IPS DF 6.9 (cell line): ENCODE results near the gene ZBP1.

ENCODE experiments used
- DNase-seq: peaks from one replicate; pipeline ENCODE4 v3.0.0-alpha.2; 2013; ENCODE audit warnings: low read depth, low spot score
- H3K27ac ChIP-seq: one replicate; pipeline ENCODE4 v1.5.1; 2013; ENCODE audit warnings: low read length, control low read depth
- H3K27me3 ChIP-seq: 2 replicates; pipeline ENCODE4 v1.6.1; 2013; ENCODE audit warnings: mild to moderate bottlenecking, low read length; ENCODE audit not compliant: control insufficient read depth, insufficient read depth
- H3K36me3 ChIP-seq: 2 replicates; pipeline ENCODE4 v1.6.1; 2013; ENCODE audit warnings: low read length; ENCODE audit not compliant: control insufficient read depth, insufficient read depth
- H3K4me1 ChIP-seq: 2 replicates; pipeline ENCODE4 v1.6.1; 2013; ENCODE audit warnings: low read length; ENCODE audit not compliant: control insufficient read depth, insufficient read depth
- H3K4me3 ChIP-seq: 2 replicates; pipeline ENCODE4 v1.5.1; 2013; ENCODE audit warnings: mild to moderate bottlenecking, low read length
- H3K9me3 ChIP-seq: 2 replicates; pipeline ENCODE4 v1.6.1; 2013; ENCODE audit warnings: low read length, inconsistent platforms; ENCODE audit not compliant: control insufficient read depth, insufficient read depth
- WGBS: extraction: QIAGEN DNeasy Blood & Tissue Kit; methylation state at CpG from one replicate; pipeline ENCODE4 v1.1.7; 2013; ENCODE audit warnings: mixed read lengths, missing lambda C conversion rate; ENCODE audit not compliant: insufficient read length, insufficient coverage; 5-methylcytosine and 5-hydroxymethylcytosine counted together

ZBP1 gene

GRCh38 chr20:57651881-57652605, 31.8 kb upstream of the ZBP1 start:
- H3K27me3 ChIP-seq, result no peaks in the 10 kb centered on the region
- no peaks in the 10 kb centered on the region for H3K9me3 ChIP-seq
- no CpG with 5 or more reads among the region's 50 CpGs for WGBS
- no peak for DNase-seq
- H3K4me3 ChIP-seq, result no peak overlapping the region
- peaks cover 11% of the 10 kb centered on the region; the same call in 1 of the 2 replicates for H3K36me3 ChIP-seq
- H3K27ac ChIP-seq, result no peak overlapping the region
- no peaks in the 10 kb centered on the region for H3K4me1 ChIP-seq

- no peak for DNase-seq
- WGBS, result no CpG with 5 or more reads among the region's 23 CpGs
- H3K27me3 ChIP-seq, result no peaks in the 10 kb centered on the region
Measured at GRCh38 chr20:57650756-57651483, 30.7 kb upstream of the ZBP1 start.

GRCh38 chr20:57650266-57650665, 30.0 kb upstream of the ZBP1 start:
- WGBS, result no CpG with 5 or more reads among the region's 9 CpGs
- H3K4me1 ChIP-seq, result no peaks in the 10 kb centered on the region
- no peaks in the 10 kb centered on the region for H3K27me3 ChIP-seq
- H3K9me3 ChIP-seq, result no peaks in the 10 kb centered on the region
- H3K36me3 ChIP-seq, result peaks cover 7% of the 10 kb centered on the region; the same call in 1 of the 2 replicates
- H3K27ac ChIP-seq, result no peak overlapping the region
- no peak overlapping the region for H3K4me3 ChIP-seq
- DNase-seq, result no peak

More at GRCh38 chr20:57650756-57651483, 30.7 kb upstream of the ZBP1 start:
- Histone ChIP-seq H3K36me3 (peaks cover 7% of the 10 kb centered on the region; the same call in 1 of the 2 replicates), H3K27ac (no peak overlapping the region), H3K4me1 (no peaks in the 10 kb centered on the region), H3K4me3 (no peak overlapping the region), H3K9me3 (no peaks in the 10 kb centered on the region)

GRCh38 chr20:57649617-57650015, 29.4 kb upstream of the ZBP1 start:
- no peaks in the 10 kb centered on the region for H3K27me3 ChIP-seq
- DNase-seq, result no peak
- H3K4me3 ChIP-seq, result no peak overlapping the region
- H3K4me1 ChIP-seq, result no peaks in the 10 kb centered on the region
- no peak overlapping the region for H3K27ac ChIP-seq
- WGBS, result no CpG with 5 or more reads among the region's 14 CpGs
- peaks cover 7% of the 10 kb centered on the region; the same call in 1 of the 2 replicates for H3K36me3 ChIP-seq
- no peaks in the 10 kb centered on the region; the same call in 1 of the 2 replicates for H3K9me3 ChIP-seq

GRCh38 chr20:57648878-57649616, 28.8 kb upstream of the ZBP1 start:
- no peaks in the 10 kb centered on the region for H3K4me1 ChIP-seq
- H3K27ac ChIP-seq, result no peak overlapping the region
- peaks cover 7% of the 10 kb centered on the region; the same call in 1 of the 2 replicates for H3K36me3 ChIP-seq
- H3K27me3 ChIP-seq, result no peaks in the 10 kb centered on the region
- DNase-seq, result no peak
- no peak overlapping the region for H3K4me3 ChIP-seq
- no CpG with 5 or more reads among the region's 15 CpGs for WGBS
- H3K9me3 ChIP-seq, result no peaks in the 10 kb centered on the region; the same call in 1 of the 2 replicates

GRCh38 chr20:57647933-57648785, 27.9 kb upstream of the ZBP1 start:
- H3K27ac ChIP-seq, result no peak overlapping the region
- DNase-seq, result no peak
- no peaks in the 10 kb centered on the region; the same call in 1 of the 2 replicates for H3K9me3 ChIP-seq
- no CpG with 5 or more reads among the region's 23 CpGs for WGBS
- H3K4me1 ChIP-seq, result no peaks in the 10 kb centered on the region
- no peaks in the 10 kb centered on the region for H3K27me3 ChIP-seq
- peaks cover 7% of the 10 kb centered on the region; the same call in 1 of the 2 replicates for H3K36me3 ChIP-seq
- H3K4me3 ChIP-seq, result no peak overlapping the region

GRCh38 chr20:57647006-57647932, 27.0 kb upstream of the ZBP1 start:
- H3K27ac ChIP-seq, result no peak overlapping the region
- peaks cover 3% of the 10 kb centered on the region; the same call in 1 of the 2 replicates for H3K36me3 ChIP-seq
- H3K9me3 ChIP-seq, result no peaks in the 10 kb centered on the region; the same call in 1 of the 2 replicates
- DNase-seq, result no peak
- no peaks in the 10 kb centered on the region for H3K27me3 ChIP-seq
- no peak overlapping the region for H3K4me3 ChIP-seq
- WGBS, result no CpG with 5 or more reads among the region's 12 CpGs
- no peaks in the 10 kb centered on the region for H3K4me1 ChIP-seq

- no peak overlapping the region for H3K27ac ChIP-seq
- H3K36me3 ChIP-seq, result no peaks in the 10 kb centered on the region
- no peaks in the 10 kb centered on the region for H3K9me3 ChIP-seq
- WGBS, result no CpG with 5 or more reads among the region's 5 CpGs
- H3K27me3 ChIP-seq, result no peaks in the 10 kb centered on the region
- no peaks in the 10 kb centered on the region for H3K4me1 ChIP-seq
- DNase-seq, result no peak
- H3K4me3 ChIP-seq, result no peak overlapping the region
Measured at GRCh38 chr20:57638895-57639236, 18.6 kb upstream of the ZBP1 start.

- Histone ChIP-seq H3K27ac (no peak overlapping the region), H3K4me1 (no peaks in the 10 kb centered on the region), H3K27me3 (no peaks in the 10 kb centered on the region), H3K36me3 (no peaks in the 10 kb centered on the region), H3K4me3 (no peak overlapping the region), H3K9me3 (no peaks in the 10 kb centered on the region)
- DNase-seq, result no peak
- no CpG with 5 or more reads among the region's 7 CpGs for WGBS
Measured at GRCh38 chr20:57638173-57638894, 18.1 kb upstream of the ZBP1 start.
